ENCODE results near the gene GRIN2A.

Gene GRIN2A

DNA sequence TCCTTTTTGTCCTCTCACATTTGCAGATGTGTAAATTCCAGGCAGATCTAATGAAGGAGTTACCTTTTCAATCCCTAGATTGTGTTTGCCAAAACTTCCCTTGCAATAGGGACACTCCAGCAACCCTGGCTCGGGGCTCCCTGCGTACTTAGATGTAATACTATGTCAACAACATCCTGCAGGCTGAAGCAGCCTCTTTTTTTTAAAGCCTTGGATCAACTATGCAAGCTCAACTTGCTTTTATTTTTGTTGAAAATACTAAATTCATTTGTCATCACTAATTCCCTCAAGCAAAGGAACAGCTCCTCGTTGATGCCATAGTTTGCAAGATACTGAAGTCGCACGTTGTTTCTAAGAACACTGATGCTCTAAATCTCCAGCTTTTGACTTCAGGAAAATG, 59.1 kb downstream of the GRIN2A start:
- ATAC-seq = no peak
- TF ChIP-seq, protein P1, sequence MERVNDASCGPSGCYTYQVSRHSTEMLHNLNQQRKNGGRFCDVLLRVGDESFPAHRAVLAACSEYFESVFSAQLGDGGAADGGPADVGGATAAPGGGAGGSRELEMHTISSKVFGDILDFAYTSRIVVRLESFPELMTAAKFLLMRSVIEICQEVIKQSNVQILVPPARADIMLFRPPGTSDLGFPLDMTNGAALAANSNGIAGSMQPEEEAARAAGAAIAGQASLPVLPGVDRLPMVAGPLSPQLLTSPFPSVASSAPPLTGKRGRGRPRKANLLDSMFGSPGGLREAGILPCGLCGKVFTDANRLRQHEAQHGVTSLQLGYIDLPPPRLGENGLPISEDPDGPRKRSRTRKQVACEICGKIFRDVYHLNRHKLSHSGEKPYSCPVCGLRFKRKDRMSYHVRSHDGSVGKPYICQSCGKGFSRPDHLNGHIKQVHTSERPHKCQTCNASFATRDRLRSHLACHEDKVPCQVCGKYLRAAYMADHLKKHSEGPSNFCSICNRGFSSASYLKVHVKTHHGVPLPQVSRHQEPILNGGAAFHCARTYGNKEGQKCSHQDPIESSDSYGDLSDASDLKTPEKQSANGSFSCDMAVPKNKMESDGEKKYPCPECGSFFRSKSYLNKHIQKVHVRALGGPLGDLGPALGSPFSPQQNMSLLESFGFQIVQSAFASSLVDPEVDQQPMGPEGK (CRISPR knock-in tag; IDR thresholded peaks at IDR 0.05; ENCODE audit: borderline replicate concordance) = no peak
- TF ChIP-seq SNAI2 (CRISPR knock-in tag; IDR thresholded peaks at IDR 0.05) (no peak), ZC3H10 (CRISPR knock-in tag; IDR thresholded peaks at IDR 0.05) (no peak), OSR1 (CRISPR knock-in tag; IDR thresholded peaks at IDR 0.05) (no peak), TCF4 (CRISPR knock-in tag; IDR thresholded peaks at IDR 0.05; ENCODE audit: borderline replicate concordance) (no peak), ZFP3 (CRISPR knock-in tag; IDR thresholded peaks at IDR 0.05) (no peak), BACH2 (CRISPR knock-in tag; IDR thresholded peaks at IDR 0.05; ENCODE audit: borderline replicate concordance) (no peak), GLIS3 (CRISPR knock-in tag; IDR thresholded peaks at IDR 0.05) (no peak), ZFP30 (CRISPR knock-in tag; IDR thresholded peaks at IDR 0.05) (no peak), ZNF70 (CRISPR knock-in tag; IDR thresholded peaks at IDR 0.05) (no peak)
- TF ChIP-seq, protein P2, sequence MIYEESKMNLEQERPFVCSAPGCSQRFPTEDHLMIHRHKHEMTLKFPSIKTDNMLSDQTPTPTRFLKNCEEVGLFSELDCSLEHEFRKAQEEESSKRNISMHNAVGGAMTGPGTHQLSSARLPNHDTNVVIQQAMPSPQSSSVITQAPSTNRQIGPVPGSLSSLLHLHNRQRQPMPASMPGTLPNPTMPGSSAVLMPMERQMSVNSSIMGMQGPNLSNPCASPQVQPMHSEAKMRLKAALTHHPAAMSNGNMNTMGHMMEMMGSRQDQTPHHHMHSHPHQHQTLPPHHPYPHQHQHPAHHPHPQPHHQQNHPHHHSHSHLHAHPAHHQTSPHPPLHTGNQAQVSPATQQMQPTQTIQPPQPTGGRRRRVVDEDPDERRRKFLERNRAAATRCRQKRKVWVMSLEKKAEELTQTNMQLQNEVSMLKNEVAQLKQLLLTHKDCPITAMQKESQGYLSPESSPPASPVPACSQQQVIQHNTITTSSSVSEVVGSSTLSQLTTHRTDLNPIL (CRISPR knock-in tag; IDR thresholded peaks at IDR 0.05; ENCODE audit: low read depth) = no peak
- TF ChIP-seq, protein P3, sequence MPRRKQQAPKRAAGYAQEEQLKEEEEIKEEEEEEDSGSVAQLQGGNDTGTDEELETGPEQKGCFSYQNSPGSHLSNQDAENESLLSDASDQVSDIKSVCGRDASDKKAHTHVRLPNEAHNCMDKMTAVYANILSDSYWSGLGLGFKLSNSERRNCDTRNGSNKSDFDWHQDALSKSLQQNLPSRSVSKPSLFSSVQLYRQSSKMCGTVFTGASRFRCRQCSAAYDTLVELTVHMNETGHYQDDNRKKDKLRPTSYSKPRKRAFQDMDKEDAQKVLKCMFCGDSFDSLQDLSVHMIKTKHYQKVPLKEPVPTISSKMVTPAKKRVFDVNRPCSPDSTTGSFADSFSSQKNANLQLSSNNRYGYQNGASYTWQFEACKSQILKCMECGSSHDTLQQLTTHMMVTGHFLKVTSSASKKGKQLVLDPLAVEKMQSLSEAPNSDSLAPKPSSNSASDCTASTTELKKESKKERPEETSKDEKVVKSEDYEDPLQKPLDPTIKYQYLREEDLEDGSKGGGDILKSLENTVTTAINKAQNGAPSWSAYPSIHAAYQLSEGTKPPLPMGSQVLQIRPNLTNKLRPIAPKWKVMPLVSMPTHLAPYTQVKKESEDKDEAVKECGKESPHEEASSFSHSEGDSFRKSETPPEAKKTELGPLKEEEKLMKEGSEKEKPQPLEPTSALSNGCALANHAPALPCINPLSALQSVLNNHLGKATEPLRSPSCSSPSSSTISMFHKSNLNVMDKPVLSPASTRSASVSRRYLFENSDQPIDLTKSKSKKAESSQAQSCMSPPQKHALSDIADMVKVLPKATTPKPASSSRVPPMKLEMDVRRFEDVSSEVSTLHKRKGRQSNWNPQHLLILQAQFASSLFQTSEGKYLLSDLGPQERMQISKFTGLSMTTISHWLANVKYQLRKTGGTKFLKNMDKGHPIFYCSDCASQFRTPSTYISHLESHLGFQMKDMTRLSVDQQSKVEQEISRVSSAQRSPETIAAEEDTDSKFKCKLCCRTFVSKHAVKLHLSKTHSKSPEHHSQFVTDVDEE (CRISPR knock-in tag; IDR thresholded peaks at IDR 0.05) = no peak

DNA sequence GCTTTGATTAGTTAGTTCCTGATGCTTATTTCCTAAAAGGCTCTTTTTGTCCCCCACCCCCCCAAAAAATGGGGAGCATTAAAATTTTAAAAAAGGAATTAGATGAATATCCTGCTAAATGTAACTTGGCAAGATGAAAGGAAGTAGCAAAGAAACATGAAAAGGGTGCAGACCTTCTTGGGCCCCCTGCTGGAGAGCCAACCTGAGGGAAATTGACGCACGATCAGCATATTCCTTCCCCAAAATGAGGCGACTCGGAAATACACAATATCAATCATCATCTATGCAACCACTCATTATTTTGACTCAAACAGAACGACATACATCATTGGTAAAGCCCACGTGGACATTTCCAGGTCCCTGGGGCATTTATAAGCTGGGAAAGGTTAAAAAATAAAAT, 59.7 kb downstream of the GRIN2A start:
- TF ChIP-seq TCF4 (CRISPR knock-in tag; IDR thresholded peaks at IDR 0.05; ENCODE audit: borderline replicate concordance) (no peak), PPARA (CRISPR knock-in tag; IDR thresholded peaks at IDR 0.05; ENCODE audit: borderline replicate concordance) (no peak)
- TF ChIP-seq, protein P1 (CRISPR knock-in tag; IDR thresholded peaks at IDR 0.05; ENCODE audit: borderline replicate concordance) = no peak
- TF ChIP-seq, protein P2 (CRISPR knock-in tag; IDR thresholded peaks at IDR 0.05; ENCODE audit: low read depth) = no peak
- no peak for ATAC-seq

DNA sequence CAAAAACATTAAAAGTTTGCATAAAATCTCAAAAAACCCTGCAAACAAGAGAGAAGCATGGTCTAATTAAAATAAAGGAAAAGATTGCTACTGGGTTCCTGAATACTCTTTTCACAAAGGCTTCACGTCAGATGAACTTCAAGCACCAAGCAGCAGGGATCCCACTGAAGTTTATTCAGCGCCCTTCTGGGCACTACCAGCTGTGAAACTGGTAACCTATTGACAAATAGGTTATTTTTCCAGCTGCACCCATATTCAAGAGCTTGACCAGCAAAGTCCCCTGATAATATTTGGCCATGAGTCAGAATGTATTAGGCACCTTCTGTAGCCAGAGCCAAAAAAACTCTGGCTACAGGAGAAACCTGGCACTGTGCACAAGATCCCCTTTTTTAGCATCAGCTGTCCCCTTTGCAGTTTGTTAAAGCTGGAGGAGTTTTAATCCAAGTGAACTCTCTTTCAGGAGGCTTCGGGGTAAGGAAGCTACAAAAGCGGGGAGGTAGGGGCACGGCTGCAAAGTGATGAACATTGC, 60.3 kb downstream of the GRIN2A start:
- no peak for ATAC-seq
- no peak for TF ChIP-seq CSDC2 (CRISPR knock-in tag; IDR thresholded peaks at IDR 0.05)
- TF ChIP-seq GLIS3 (CRISPR knock-in tag; IDR thresholded peaks at IDR 0.05) = no peak
- TF ChIP-seq, protein P4, sequence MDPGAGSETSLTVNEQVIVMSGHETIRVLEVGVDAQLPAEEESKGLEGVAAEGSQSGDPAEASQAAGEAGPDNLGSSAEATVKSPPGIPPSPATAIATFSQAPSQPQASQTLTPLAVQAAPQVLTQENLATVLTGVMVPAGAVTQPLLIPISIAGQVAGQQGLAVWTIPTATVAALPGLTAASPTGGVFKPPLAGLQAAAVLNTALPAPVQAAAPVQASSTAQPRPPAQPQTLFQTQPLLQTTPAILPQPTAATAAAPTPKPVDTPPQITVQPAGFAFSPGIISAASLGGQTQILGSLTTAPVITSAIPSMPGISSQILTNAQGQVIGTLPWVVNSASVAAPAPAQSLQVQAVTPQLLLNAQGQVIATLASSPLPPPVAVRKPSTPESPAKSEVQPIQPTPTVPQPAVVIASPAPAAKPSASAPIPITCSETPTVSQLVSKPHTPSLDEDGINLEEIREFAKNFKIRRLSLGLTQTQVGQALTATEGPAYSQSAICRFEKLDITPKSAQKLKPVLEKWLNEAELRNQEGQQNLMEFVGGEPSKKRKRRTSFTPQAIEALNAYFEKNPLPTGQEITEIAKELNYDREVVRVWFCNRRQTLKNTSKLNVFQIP (CRISPR knock-in tag; IDR thresholded peaks at IDR 0.05; ENCODE audit: borderline replicate concordance, low read depth) = no peak
- no peak for TF ChIP-seq ZNF8 (CRISPR knock-in tag; IDR thresholded peaks at IDR 0.05)
- no peak for TF ChIP-seq SNAI2 (CRISPR knock-in tag; IDR thresholded peaks at IDR 0.05)
- TF ChIP-seq ZFP3 (CRISPR knock-in tag; IDR thresholded peaks at IDR 0.05) = no peak
- no peak for TF ChIP-seq ESRRG (CRISPR knock-in tag; IDR thresholded peaks at IDR 0.05)
- no peak for TF ChIP-seq RARB (CRISPR knock-in tag; IDR thresholded peaks at IDR 0.05)
- TF ChIP-seq ARNTL (CRISPR knock-in tag; IDR thresholded peaks at IDR 0.05; ENCODE audit: borderline replicate concordance, low read depth) = no peak
- TF ChIP-seq PPARA (CRISPR knock-in tag; IDR thresholded peaks at IDR 0.05; ENCODE audit: borderline replicate concordance) = no peak
- no peak for TF ChIP-seq BACH2 (CRISPR knock-in tag; IDR thresholded peaks at IDR 0.05; ENCODE audit: borderline replicate concordance)
- TF ChIP-seq ZNF565 (CRISPR knock-in tag; conservative IDR thresholded peaks at IDR 0.05; ENCODE audit: low read depth) = no peak
- TF ChIP-seq TCF4 (CRISPR knock-in tag; IDR thresholded peaks at IDR 0.05; ENCODE audit: borderline replicate concordance) = no peak

Data from SK-N-SH treated with all-trans-retinoic acid at 6 μM for 48 hours (cell line).